GM12801 (cell line): ENCODE data around the gene ADAMTSL1.

ENCODE experiments used
- CTCF ChIP-seq: IDR thresholded peaks from one replicate; pipeline ENCODE4 v1.5.1; 2011; ENCODE audit warnings: control low read depth; ENCODE audit not compliant: insufficient read length; ENCODE audit errors: extremely low read depth

The ADAMTSL1 gene

GRCh38 chr9:18889550-18889949 is 415.6 kb downstream of the ADAMTSL1 start:
- no peak for TF ChIP-seq CTCF

- TF ChIP-seq CTCF: no peak
These were observed 416.4 kb downstream of the ADAMTSL1 start for GRCh38 chr9:18890372-18890771.

GRCh38 chr9:18891946-18892670 is 418.2 kb downstream of the ADAMTSL1 start:
- TF ChIP-seq CTCF: no peak

GRCh38 chr9:18893046-18893445 is 419.1 kb downstream of the ADAMTSL1 start:
- no peak for TF ChIP-seq CTCF

- no peak for TF ChIP-seq CTCF
These were observed 419.5 kb downstream of the ADAMTSL1 start for GRCh38 chr9:18893491-18893890.

GRCh38 chr9:18896004-18896403 is 422.1 kb downstream of the ADAMTSL1 start:
- no peak for TF ChIP-seq CTCF

GRCh38 chr9:18896531-18897179 is 422.7 kb downstream of the ADAMTSL1 start:
- TF ChIP-seq CTCF: no peak
